Activated naive CD4-positive, alpha-beta T cell treated with anti-CD3 and anti-CD28 coated beads for 36 hours (primary cell): ENCODE results near the gene VLDLR. TPM values are rescaled to one million over a fixed set of nuclear protein-coding genes. Genes with fewer than 3 reads are reported as not detected.

ENCODE experiments used
- CTCF ChIA-PET: fragments of 350-600 bp; sonication (Branson Sonifier 250); formaldehyde crosslinking; loops from one replicate; lab custom pipeline; 2021; ENCODE audit warnings: antibody characterized with exemption; lab: Charles Lee
- DNase-seq: peaks from one replicate; pipeline ENCODE4 v3.0.0-alpha.2; 2020
- H3K27ac Mint-ChIP-seq: one replicate; pipeline ENCODE4 v1.8.0; 2021; ENCODE audit warnings: mild to moderate bottlenecking, mixed read lengths
- H3K27me3 Mint-ChIP-seq: one replicate; pipeline ENCODE4 v1.8.0; 2021; ENCODE audit warnings: low read depth, mixed read lengths
- H3K36me3 Mint-ChIP-seq: one replicate; pipeline ENCODE4 v1.8.0; 2021; ENCODE audit warnings: low read depth, mixed read lengths
- H3K4me1 Mint-ChIP-seq: one replicate; pipeline ENCODE4 v1.8.0; 2021; ENCODE audit warnings: low read depth, mixed read lengths
- H3K4me3 Mint-ChIP-seq: one replicate; pipeline ENCODE4 v1.8.0; 2021; ENCODE audit warnings: mild to moderate bottlenecking, moderate library complexity, mixed read lengths
- H3K9me3 Mint-ChIP-seq: one replicate; pipeline ENCODE4 v1.8.0; 2021; ENCODE audit warnings: mixed read lengths
- intact Hi-C: fragments of 100-400 bp; cut with micrococcal nuclease; formaldehyde crosslinking; loops from one replicate; pipeline ENCODE4 v1.15.1; 2023
- total RNA-seq, 2 experiments: library from RNA; stranded (reverse); gene quantifications; one replicate each; pipeline ENCODE4 v1.2.3, GENCODE V29; 2021

The VLDLR gene
- total RNA-seq, 2 experiments from 2014 or later, result 7.7 to 8.6 TPM

DNA sequence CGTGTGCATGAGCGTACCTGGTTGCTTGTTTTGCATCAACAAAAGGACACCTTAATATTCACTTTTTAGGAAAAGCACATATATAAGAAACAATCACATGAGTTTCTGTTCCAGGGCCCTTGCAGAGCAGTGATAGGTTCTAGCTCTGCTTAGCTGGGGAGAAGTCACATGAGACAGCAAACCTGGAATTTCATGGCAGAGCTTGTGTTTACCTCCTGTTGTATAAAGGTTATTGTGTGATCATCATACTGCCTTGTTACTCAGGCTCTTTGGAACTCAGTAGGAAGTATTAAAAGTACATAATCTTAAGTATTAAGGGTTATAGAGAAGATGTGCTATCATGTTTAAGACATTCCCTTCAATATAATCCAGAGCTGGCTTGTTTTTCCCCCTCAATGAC is 18.0 kb upstream of the VLDLR start:
- H3K4me1 Mint-ChIP-seq, result no peaks in the 10 kb centered on the region

DNA sequence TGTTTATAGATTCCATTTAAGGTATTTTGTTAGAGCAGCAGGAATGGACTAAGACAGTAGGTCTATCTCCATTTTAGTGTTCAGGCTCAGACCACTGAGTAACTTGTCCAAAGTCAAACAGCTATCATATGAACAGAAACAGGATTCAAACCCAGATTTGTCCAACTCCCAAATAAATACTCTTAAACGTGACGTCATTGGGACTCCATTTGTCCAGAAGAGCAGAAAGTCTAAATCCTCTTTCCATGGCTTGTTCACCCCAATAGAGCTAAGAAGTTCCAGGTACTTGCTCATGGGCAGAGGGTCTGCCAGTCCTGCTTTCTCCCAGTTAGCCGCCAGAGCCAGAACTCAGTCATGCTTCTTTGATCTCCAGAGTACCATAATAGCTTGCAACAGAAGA is 16.3 kb upstream of the VLDLR start:
- Mint-ChIP-seq H3K27me3 (peaks cover 10% of the 10 kb centered on the region), H3K27ac (no peak overlapping the region), H3K9me3 (no peaks in the 10 kb centered on the region), H3K4me3 (no peak overlapping the region), H3K4me1 (no peaks in the 10 kb centered on the region), H3K36me3 (no peaks in the 10 kb centered on the region)
- no peak for DNase-seq
- intact Hi-C loops, result no loop called here
- CTCF ChIA-PET, result no interaction called here

More for the DNA sequence above, 18.0 kb upstream of the VLDLR start:
- intact Hi-C loops, result no loop called here
- no peak for DNase-seq
- Mint-ChIP-seq H3K9me3 (no peaks in the 10 kb centered on the region), H3K36me3 (no peaks in the 10 kb centered on the region), H3K27me3 (peaks cover 14% of the 10 kb centered on the region), H3K27ac (no peak overlapping the region), H3K4me3 (no peak overlapping the region)
- CTCF ChIA-PET, result no interaction called here

DNA sequence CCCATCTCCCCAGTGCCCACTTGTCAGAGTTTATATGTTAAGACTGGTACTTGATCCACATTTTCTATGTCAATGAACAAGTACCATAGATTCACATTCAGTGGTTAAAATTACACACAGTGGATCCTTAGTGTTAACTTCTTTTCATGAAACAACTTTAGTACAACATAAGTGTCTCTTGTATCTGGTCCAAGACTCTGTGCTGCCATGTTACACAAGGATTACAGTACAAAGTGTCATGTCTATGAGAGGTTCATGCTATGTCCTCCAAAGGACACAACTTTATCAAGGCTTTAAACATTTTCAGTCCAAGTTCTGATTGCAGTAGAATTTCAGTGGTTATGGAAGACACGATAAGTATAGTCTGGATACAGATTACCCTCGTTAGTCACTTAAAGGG is 13.3 kb upstream of the VLDLR start:
- no peak for DNase-seq
- H3K27ac Mint-ChIP-seq, result no peak overlapping the region
- no peak overlapping the region for H3K4me3 Mint-ChIP-seq
- intact Hi-C loops, result no loop called here
- peaks cover 13% of the 10 kb centered on the region for H3K27me3 Mint-ChIP-seq
- no peaks in the 10 kb centered on the region for H3K9me3 Mint-ChIP-seq
- H3K4me1 Mint-ChIP-seq, result no peaks in the 10 kb centered on the region
- CTCF ChIA-PET, result no interaction called here
- H3K36me3 Mint-ChIP-seq, result no peaks in the 10 kb centered on the region

GRCh38 chr9:2610985-2611384 is 10.6 kb upstream of the VLDLR start:
- CTCF ChIA-PET, result no interaction called here
- no peak for DNase-seq
- intact Hi-C loops, result no loop called here
- H3K9me3 Mint-ChIP-seq, result no peaks in the 10 kb centered on the region
- peaks cover 22% of the 10 kb centered on the region for H3K27me3 Mint-ChIP-seq
- H3K27ac Mint-ChIP-seq, result no peak overlapping the region
- no peak overlapping the region for H3K4me3 Mint-ChIP-seq
- no peaks in the 10 kb centered on the region for H3K4me1 Mint-ChIP-seq
- no peaks in the 10 kb centered on the region for H3K36me3 Mint-ChIP-seq

- intact Hi-C loops, result no loop called here
- Mint-ChIP-seq H3K4me1 (no peaks in the 10 kb centered on the region), H3K4me3 (no peak overlapping the region), H3K9me3 (no peaks in the 10 kb centered on the region), H3K27me3 (peaks cover 24% of the 10 kb centered on the region), H3K27ac (no peak overlapping the region), H3K36me3 (no peaks in the 10 kb centered on the region)
- no peak for DNase-seq
- CTCF ChIA-PET, result interaction anchor here (0.6 kb wide), 1 partner anchor 23 kb away, joined by 3 read pairs; no protein-coding TSS in a partner anchor
Measured at GRCh38 chr9:2611961-2612360, 9.6 kb upstream of the VLDLR start.

- H3K36me3 Mint-ChIP-seq, result no peaks in the 10 kb centered on the region
Measured at GRCh38 chr9:2613730-2614271, 7.8 kb upstream of the VLDLR start.

GRCh38 chr9:2615497-2615896 is 6.1 kb upstream of the VLDLR start:
- no peaks in the 10 kb centered on the region for H3K4me1 Mint-ChIP-seq
- H3K9me3 Mint-ChIP-seq, result no peaks in the 10 kb centered on the region
- H3K27ac Mint-ChIP-seq, result no peak overlapping the region
- no peak overlapping the region for H3K4me3 Mint-ChIP-seq
- no peaks in the 10 kb centered on the region for H3K36me3 Mint-ChIP-seq
- no peak for DNase-seq
- peaks cover 40% of the 10 kb centered on the region for H3K27me3 Mint-ChIP-seq
- intact Hi-C loops, result no loop called here
- CTCF ChIA-PET, result no interaction called here

More at GRCh38 chr9:2613730-2614271, 7.8 kb upstream of the VLDLR start:
- Mint-ChIP-seq H3K4me3 (no peak overlapping the region), H3K27me3 (peaks cover 28% of the 10 kb centered on the region), H3K9me3 (no peaks in the 10 kb centered on the region), H3K4me1 (no peaks in the 10 kb centered on the region), H3K27ac (no peak overlapping the region)
- intact Hi-C loops, result no loop called here
- no peak for DNase-seq
- CTCF ChIA-PET, result no interaction called here

- Mint-ChIP-seq H3K4me1 (peaks cover 4% of the 10 kb centered on the region), H3K27me3 (peaks cover 41% of the 10 kb centered on the region), H3K4me3 (no peak overlapping the region), H3K36me3 (no peaks in the 10 kb centered on the region), H3K9me3 (no peaks in the 10 kb centered on the region), H3K27ac (no peak overlapping the region)
- no peak for DNase-seq
- CTCF ChIA-PET, result no interaction called here
- intact Hi-C loops, result no loop called here
Measured at GRCh38 chr9:2616692-2617377, 4.8 kb upstream of the VLDLR start.

DNA sequence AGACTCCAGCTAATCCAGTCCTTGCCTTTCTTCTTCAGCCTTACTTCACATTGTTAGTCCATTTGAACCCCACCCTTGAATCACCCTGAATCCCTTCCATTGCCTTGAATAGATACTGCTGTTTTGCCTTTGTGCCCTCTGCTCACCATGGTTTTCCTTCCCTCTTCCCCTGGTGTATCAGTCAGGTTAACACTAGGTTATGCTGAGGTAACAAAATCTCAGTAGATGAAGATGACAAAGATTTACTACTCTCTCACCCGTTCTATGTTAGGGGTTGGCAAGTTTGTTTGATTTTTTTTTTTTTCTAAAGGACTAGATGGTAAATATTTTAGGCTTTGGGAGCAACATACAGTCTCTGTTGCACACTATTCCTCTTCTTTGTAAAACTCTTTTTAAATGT is 3.3 kb upstream of the VLDLR start:
- H3K4me3 Mint-ChIP-seq, result no peak overlapping the region
- H3K27ac Mint-ChIP-seq, result no peak overlapping the region
- peaks cover 9% of the 10 kb centered on the region for H3K4me1 Mint-ChIP-seq
- no peaks in the 10 kb centered on the region for H3K9me3 Mint-ChIP-seq
- peaks cover 1% of the 10 kb centered on the region for H3K36me3 Mint-ChIP-seq
- peaks cover 44% of the 10 kb centered on the region for H3K27me3 Mint-ChIP-seq
- intact Hi-C loops, result no loop called here
- no peak for DNase-seq
- CTCF ChIA-PET, result interaction anchor here (0.5 kb wide), 1 partner anchor 10 kb away, joined by 5 read pairs; no protein-coding TSS in a partner anchor

GRCh38 chr9:2620919-2621721 is 467 bp upstream of the VLDLR start:
- intact Hi-C loops, result loop anchor here (1.0 to 10.0 kb wide), 9 partner anchors 18 to 906 kb away; partner anchors contain the start of genes PUM3, RFX3 and SMARCA2
- H3K27ac Mint-ChIP-seq, result peak overlapping the region; percentile 65
- DNase-seq, result peak; percentile 89
- peaks cover 1% of the 10 kb centered on the region for H3K36me3 Mint-ChIP-seq
- H3K9me3 Mint-ChIP-seq, result no peaks in the 10 kb centered on the region
- peaks cover 12% of the 10 kb centered on the region for H3K4me1 Mint-ChIP-seq
- H3K4me3 Mint-ChIP-seq, result peak overlapping the region; percentile 78
- peaks cover 62% of the 10 kb centered on the region for H3K27me3 Mint-ChIP-seq
- CTCF ChIA-PET, result no interaction called here

DNA sequence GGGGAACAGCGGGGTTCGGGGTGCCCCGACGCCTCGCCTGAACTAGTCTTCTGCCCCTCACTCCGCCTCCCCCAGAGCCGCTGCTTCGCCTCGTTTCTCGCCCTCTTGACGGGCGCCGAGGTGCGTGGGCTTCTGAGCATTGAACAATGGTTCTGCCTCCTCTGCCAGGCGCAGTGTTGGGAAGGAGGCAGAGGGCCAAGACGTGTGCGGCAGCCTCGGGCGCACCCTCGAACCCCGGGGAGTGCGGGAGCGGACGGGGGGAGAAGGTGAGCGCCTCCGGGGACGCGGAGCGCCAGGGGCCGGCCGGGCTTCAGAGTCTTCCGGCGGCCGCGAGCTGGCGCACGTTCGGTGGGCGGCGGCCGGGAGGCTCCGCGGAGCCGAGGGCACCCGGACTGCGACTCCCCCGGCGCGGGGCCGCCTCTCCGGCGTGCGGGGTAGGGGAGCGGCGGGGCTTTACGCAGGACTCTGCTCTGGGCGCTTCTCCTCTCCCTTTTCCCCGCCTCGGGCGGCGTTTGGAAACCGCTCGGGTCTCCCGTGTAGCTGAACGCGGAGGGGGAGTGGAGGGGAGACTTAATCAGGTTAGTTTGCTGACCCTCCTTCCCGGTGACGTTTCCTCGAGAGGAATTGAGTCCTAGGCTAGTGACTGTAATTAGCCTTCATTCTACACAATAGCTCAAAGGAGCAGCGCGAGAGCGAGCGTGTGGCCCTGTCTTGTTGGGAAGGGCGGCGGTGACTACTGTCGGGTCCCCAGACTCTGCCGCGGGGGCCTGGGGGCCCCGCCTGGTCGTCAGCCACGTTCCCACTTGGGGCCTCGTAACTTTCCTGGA is 1.1 kb downstream of the VLDLR start:
- no peak overlapping the region for H3K27ac Mint-ChIP-seq
- H3K27me3 Mint-ChIP-seq, result peaks cover 67% of the 10 kb centered on the region

More for the DNA sequence above, 1.1 kb downstream of the VLDLR start:
- intact Hi-C loops, result loop anchor here (5.0 to 10.0 kb wide), 4 partner anchors 378 to 905 kb away; partner anchors contain the start of gene RFX3
- H3K36me3 Mint-ChIP-seq, result peaks cover 1% of the 10 kb centered on the region
- H3K4me1 Mint-ChIP-seq, result peaks cover 12% of the 10 kb centered on the region
- no peaks in the 10 kb centered on the region for H3K9me3 Mint-ChIP-seq
- peak overlapping the region; percentile 83 for H3K4me3 Mint-ChIP-seq
- CTCF ChIA-PET, result no interaction called here
- DNase-seq, result peak; percentile 26
